HepG2 (cell line): ENCODE results near the gene SLC6A8.

ENCODE experiments used
- CREB1 ChIP-seq, 2 experiments: fragments of 450-650 bp in 1 of 2; IDR thresholded peaks; 2 replicates each; pipeline ENCODE4 v1.6.1; 2016 to 2017; ENCODE audit warnings: control low read depth in 1 of 2, mild to moderate bottlenecking in 1 of 2, missing compliant biosample characterization in 1 of 2, missing genetic modification characterization in 1 of 2
- EP300 ChIP-seq, 3 experiments: sonication (generic) in 1 of 3; formaldehyde crosslinking in 1 of 3; IDR thresholded peaks; 2 replicates each; pipeline versions ENCODE4 v1.5.1 to v1.6.1; 2011 to 2020; ENCODE audit warnings: low read depth in 2 of 3, low read length in 2 of 3, borderline replicate concordance in 1 of 3, improper control_type of control experiment in 1 of 3, mild to moderate bottlenecking in 1 of 3, missing genetic modification reagents in 1 of 3, moderate library complexity in 1 of 3
- ETV5 ChIP-seq: IDR thresholded peaks from 2 replicates; pipeline ENCODE4 v1.6.1; 2018; ENCODE audit warnings: missing biosample characterization, missing genetic modification reagents, inconsistent platforms, borderline replicate concordance
- POLR2A ChIP-seq, 2 experiments: IDR thresholded peaks; 2 replicates each; pipeline ENCODE4 v1.6.1; 2011; ENCODE audit warnings: low read depth in 2 of 2, low read length in 2 of 2, mild to moderate bottlenecking in 1 of 2, moderate library complexity in 1 of 2; ENCODE audit not compliant: insufficient read depth in 1 of 2
- SP2 ChIP-seq: sonication (generic); formaldehyde crosslinking; IDR thresholded peaks from 2 replicates; pipeline ENCODE4 v1.5.1; 2020; ENCODE audit warnings: mild to moderate bottlenecking, missing genetic modification reagents
- ZBTB38 ChIP-seq: sonication (generic); formaldehyde crosslinking; IDR thresholded peaks from 2 replicates; pipeline ENCODE4 v1.5.1; 2020; ENCODE audit warnings: mild to moderate bottlenecking, missing genetic modification reagents
- ZC3H13 ChIP-seq: sonication (generic); formaldehyde crosslinking; IDR thresholded peaks from 2 replicates; pipeline ENCODE4 v1.8.1; 2023; ENCODE audit warnings: mild to moderate bottlenecking, missing genetic modification reagents, moderate library complexity
- ZNF10 ChIP-seq: sonication (generic); formaldehyde crosslinking; IDR thresholded peaks from 2 replicates; pipeline ENCODE4 v1.4.0; 2020; ENCODE audit warnings: mild to moderate bottlenecking, low read depth, missing genetic modification reagents, borderline replicate concordance
- ZNF607 ChIP-seq: sonication (generic); formaldehyde crosslinking; IDR thresholded peaks from 2 replicates; pipeline ENCODE4 v1.5.1; 2020; ENCODE audit warnings: missing genetic modification reagents, mild to moderate bottlenecking, borderline replicate concordance
- TF ChIP-seq, protein P1 (sequence below): sonication (generic); formaldehyde crosslinking; IDR thresholded peaks from 2 replicates; pipeline ENCODE4 v1.5.1; 2020; ENCODE audit warnings: mild to moderate bottlenecking, missing genetic modification reagents, borderline replicate concordance
- TF ChIP-seq, protein P2 (sequence below): sonication (generic); formaldehyde crosslinking; IDR thresholded peaks from 2 replicates; pipeline ENCODE4 v1.8.0; 2022; ENCODE audit warnings: mild to moderate bottlenecking, missing genetic modification reagents; ENCODE audit not compliant: insufficient replicate concordance
- TF ChIP-seq, protein P3 (sequence below): sonication (generic); formaldehyde crosslinking; IDR thresholded peaks from 2 replicates; pipeline ENCODE4 v1.8.1; 2023; ENCODE audit warnings: missing genetic modification reagents, inconsistent platforms, borderline replicate concordance
- TF ChIP-seq, protein P4 (sequence below): sonication (generic); formaldehyde crosslinking; IDR thresholded peaks from 2 replicates; pipeline ENCODE4 v1.4.0; 2020; ENCODE audit warnings: missing genetic modification reagents, mild to moderate bottlenecking, borderline replicate concordance
- TF ChIP-seq, protein P5 (sequence below): sonication (generic); formaldehyde crosslinking; IDR thresholded peaks from 2 replicates; pipeline ENCODE4 v1.5.0; 2020; ENCODE audit warnings: mild to moderate bottlenecking, missing genetic modification reagents, moderate library complexity

DNA sequence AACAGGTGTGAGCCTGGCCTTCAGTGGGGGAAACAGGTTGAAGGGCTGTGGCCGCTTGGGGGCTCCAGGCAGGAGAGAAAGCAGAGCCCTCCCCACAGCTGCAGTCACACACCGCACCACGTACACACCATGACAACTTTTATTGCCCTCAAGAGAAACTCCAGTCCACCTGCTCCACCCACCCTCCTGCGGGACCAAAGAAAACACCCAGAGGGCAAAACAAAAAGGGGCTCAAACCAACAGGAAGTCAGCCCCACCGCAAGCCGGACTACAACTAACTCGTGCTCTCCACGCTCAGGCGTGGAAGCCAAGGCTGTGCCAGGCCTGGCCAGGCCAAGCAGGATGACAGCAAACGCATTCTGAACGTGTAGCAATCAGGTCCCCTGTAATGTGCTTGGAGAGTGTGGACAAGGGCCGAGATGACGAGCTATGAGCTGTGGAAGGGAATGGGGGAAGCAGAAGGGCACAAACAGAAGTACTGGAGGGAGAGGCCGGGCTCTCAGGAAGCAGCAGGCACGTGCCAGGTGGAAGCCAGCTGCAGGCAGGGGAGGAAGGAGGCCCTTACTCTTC is 12.7 kb downstream of the SLC6A8 start:
- TF ChIP-seq, protein P1, sequence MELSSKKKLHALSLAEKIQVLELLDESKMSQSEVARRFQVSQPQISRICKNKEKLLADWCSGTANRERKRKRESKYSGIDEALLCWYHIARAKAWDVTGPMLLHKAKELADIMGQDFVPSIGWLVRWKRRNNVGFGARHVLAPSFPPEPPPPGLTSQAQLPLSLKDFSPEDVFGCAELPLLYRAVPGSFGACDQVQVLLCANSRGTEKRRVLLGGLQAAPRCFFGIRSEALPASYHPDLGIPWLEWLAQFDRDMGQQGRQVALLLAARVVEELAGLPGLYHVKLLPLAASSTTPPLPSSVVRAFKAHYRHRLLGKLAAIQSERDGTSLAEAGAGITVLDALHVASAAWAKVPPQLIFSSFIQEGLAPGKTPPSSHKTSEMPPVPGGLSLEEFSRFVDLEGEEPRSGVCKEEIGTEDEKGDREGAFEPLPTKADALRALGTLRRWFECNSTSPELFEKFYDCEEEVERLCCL (CRISPR knock-in tag) = no peak
- TF ChIP-seq ETV5 (CRISPR knock-in tag) (no peak), CREB1 (IDR thresholded peaks at IDR 0.05) (no peak), CREB1 (CRISPR knock-in tag; IDR thresholded peaks at IDR 0.05) (no peak), POLR2A (IDR thresholded peaks at IDR 0.05; ENCODE audit: insufficient read depth in 1 of 2, low read depth in 2 of 2, low read length in 2 of 2) (no peak), ZC3H13 (CRISPR knock-in tag) (no peak), ZBTB38 (no peak), ZNF10 (CRISPR knock-in tag) (no peak), ZNF607 (CRISPR knock-in tag) (no peak), EP300 (IDR thresholded peaks at IDR 0.05; ENCODE audit: low read depth in 2 of 2, low read length in 2 of 2) (no peak), EP300 (CRISPR knock-in tag; IDR thresholded peaks at IDR 0.05; ENCODE audit: borderline replicate concordance) (no peak), SP2 (CRISPR knock-in tag) (no peak)
- TF ChIP-seq, protein P2, sequence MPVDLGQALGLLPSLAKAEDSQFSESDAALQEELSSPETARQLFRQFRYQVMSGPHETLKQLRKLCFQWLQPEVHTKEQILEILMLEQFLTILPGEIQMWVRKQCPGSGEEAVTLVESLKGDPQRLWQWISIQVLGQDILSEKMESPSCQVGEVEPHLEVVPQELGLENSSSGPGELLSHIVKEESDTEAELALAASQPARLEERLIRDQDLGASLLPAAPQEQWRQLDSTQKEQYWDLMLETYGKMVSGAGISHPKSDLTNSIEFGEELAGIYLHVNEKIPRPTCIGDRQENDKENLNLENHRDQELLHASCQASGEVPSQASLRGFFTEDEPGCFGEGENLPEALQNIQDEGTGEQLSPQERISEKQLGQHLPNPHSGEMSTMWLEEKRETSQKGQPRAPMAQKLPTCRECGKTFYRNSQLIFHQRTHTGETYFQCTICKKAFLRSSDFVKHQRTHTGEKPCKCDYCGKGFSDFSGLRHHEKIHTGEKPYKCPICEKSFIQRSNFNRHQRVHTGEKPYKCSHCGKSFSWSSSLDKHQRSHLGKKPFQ = no peak
- TF ChIP-seq, protein P3, sequence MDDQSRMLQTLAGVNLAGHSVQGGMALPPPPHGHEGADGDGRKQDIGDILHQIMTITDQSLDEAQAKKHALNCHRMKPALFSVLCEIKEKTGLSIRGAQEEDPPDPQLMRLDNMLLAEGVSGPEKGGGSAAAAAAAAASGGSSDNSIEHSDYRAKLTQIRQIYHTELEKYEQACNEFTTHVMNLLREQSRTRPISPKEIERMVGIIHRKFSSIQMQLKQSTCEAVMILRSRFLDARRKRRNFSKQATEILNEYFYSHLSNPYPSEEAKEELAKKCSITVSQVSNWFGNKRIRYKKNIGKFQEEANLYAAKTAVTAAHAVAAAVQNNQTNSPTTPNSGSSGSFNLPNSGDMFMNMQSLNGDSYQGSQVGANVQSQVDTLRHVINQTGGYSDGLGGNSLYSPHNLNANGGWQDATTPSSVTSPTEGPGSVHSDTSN (CRISPR knock-in tag) = no peak
- TF ChIP-seq, protein P4, sequence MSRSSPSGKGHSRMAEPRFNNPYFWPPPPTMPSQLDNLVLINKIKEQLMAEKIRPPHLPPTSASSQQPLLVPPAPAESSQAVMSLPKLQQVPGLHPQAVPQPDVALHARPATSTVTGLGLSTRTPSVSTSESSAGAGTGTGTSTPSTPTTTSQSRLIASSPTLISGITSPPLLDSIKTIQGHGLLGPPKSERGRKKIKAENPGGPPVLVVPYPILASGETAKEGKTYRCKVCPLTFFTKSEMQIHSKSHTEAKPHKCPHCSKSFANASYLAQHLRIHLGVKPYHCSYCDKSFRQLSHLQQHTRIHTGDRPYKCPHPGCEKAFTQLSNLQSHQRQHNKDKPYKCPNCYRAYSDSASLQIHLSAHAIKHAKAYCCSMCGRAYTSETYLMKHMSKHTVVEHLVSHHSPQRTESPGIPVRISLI = no peak
- TF ChIP-seq, protein P5, sequence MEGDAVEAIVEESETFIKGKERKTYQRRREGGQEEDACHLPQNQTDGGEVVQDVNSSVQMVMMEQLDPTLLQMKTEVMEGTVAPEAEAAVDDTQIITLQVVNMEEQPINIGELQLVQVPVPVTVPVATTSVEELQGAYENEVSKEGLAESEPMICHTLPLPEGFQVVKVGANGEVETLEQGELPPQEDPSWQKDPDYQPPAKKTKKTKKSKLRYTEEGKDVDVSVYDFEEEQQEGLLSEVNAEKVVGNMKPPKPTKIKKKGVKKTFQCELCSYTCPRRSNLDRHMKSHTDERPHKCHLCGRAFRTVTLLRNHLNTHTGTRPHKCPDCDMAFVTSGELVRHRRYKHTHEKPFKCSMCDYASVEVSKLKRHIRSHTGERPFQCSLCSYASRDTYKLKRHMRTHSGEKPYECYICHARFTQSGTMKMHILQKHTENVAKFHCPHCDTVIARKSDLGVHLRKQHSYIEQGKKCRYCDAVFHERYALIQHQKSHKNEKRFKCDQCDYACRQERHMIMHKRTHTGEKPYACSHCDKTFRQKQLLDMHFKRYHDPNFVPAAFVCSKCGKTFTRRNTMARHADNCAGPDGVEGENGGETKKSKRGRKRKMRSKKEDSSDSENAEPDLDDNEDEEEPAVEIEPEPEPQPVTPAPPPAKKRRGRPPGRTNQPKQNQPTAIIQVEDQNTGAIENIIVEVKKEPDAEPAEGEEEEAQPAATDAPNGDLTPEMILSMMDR (CRISPR knock-in tag) = no peak
